ENCODE results near the gene REX1BD.
"Not testable (repeated sequence)": the region's sequence is repeated elsewhere in the genome, so short reads cannot be mapped to it uniquely, and the experiment has no call there.

DNA sequence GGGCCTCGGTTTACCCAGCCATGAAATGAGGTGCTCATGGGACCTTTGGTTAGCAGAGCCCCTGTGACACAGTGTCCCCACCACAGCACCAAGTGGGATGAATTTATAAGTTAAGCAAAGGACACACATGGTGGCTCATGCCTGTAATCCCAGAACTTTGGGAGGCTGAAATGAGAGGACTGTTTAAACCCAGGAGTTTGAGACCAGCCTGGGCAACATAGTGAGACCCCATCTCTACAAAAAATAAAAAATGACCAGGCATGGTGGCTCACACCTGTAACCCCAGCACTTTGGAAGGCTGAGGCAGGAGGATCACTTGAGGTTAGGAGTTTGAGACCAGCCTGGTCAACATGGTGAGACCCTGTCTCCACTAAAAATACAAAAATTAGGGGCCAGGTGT, 48.4 kb upstream of the REX1BD start:
- not testable (repeated sequence) for TF ChIP-seq CTCF (IDR thresholded peaks at IDR 0.05; ENCODE audit: borderline replicate concordance, extremely low read depth, low read length, poor library complexity, severe bottlenecking); EZH2 (IDR thresholded peaks at IDR 0.05; ENCODE audit: borderline replicate concordance, low read depth, low read length, severe bottlenecking)
